Mononuclear cell (primary cell): ENCODE results near the gene PLD4. TPM values are rescaled to one million over a fixed set of nuclear protein-coding genes. Genes with fewer than 3 reads are reported as not detected.

Experiments used
- H3K27me3 ChIP-seq: 2 replicates; pipeline ENCODE4 v1.6.0; 2011; ENCODE audit warnings: low read length, control low read depth; ENCODE audit not compliant: insufficient read depth
- H3K4me1 ChIP-seq: 2 replicates; pipeline ENCODE4 v1.5.1; 2011; ENCODE audit warnings: mild to moderate bottlenecking, low read length, control low read depth; ENCODE audit not compliant: insufficient read depth
- H3K4me3 ChIP-seq: 2 replicates; pipeline ENCODE4 v1.5.1; 2011; ENCODE audit warnings: mild to moderate bottlenecking, low read length, moderate library complexity
- H3K9me3 ChIP-seq: 2 replicates; pipeline ENCODE4 v1.5.1; 2011; ENCODE audit warnings: low read depth, mild to moderate bottlenecking, control low read depth, low read length
- total RNA-seq: library from RNA; depleted of rRNA; stranded (reverse); fragments of >200 nt; gene quantifications from one replicate; pipeline ENCODE4 v1.2.3, GENCODE V29; 2012

The PLD4 gene
- total RNA-seq, 1 donor, result 15.3 TPM

DNA sequence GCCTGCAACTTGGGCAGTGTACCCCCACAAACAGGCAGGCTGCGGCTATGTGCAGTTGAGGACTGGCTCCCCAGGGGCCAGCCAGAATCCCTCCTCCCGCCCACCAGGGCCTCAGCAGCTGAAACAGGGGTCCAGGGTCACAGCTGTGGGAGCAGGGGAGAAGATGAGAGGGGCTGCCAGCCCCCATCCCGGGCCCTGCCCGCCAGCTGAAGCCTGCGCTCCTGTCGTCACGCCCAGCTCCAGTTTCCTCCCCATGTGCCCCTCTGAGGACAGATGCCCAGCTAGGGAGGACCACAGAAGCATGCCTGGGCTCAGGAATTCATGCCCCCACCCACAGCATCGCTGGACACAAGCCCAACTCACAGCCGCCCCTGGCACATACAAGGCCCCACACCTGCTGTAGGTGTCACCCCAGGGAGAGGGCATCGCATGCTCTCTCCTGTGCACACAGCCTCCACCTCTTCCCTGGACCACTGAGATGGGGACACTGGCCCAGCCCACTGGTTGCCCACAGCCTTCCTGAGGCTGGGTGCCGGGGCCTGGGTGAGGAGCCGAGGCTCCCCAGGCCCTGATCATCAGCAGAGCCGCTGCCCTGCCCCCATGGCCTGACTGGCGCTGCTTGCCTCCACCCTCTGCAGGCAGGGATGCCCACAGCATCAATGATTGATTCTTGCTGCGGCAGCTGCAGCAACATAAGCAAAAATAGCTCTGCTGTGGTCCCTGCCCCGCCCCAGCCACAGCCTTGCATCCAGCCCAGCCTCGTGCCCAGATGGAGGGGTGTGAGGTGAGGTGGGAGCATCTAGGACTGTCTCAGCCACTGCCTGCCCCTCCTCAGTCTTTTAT is 57.2 kb downstream of the PLD4 start:
- Histone ChIP-seq H3K9me3 (no peaks in the 10 kb centered on the region), H3K27me3 (peaks cover 18% of the 10 kb centered on the region), H3K4me3 (no peak overlapping the region), H3K4me1 (peaks cover 17% of the 10 kb centered on the region)

- peaks cover 10% of the 10 kb centered on the region for H3K27me3 ChIP-seq
- no peaks in the 10 kb centered on the region for H3K9me3 ChIP-seq
- H3K4me3 ChIP-seq, result no peak overlapping the region
- H3K4me1 ChIP-seq, result peaks cover 16% of the 10 kb centered on the region
Observed at GRCh38 chr14:104982548-104983230, 58.0 kb downstream of the PLD4 start.

Other genes with a start within 250 kb of the PLD4 start
- 21.6 TPM for gene INF2, start 235.3 kb upstream of the PLD4 start, total RNA-seq
- gene ADSS1, start 200.7 kb upstream of the PLD4 start, total RNA-seq, result 1.9 TPM
- gene SIVA1, start 171.7 kb upstream of the PLD4 start, total RNA-seq, result 66.9 TPM
- 86.8 TPM for gene AKT1, start 129.1 kb upstream of the PLD4 start, total RNA-seq
- 2.9 TPM for gene ZBTB42, start 123.8 kb upstream of the PLD4 start, total RNA-seq
- 1.0 TPM for gene CEP170B, start 59.6 kb upstream of the PLD4 start, total RNA-seq
- gene AHNAK2, start 53.5 kb downstream of the PLD4 start, total RNA-seq, result 0.10 TPM
- gene CLBA1, start 60.9 kb downstream of the PLD4 start, total RNA-seq, result 0.94 TPM
- 31.2 TPM for gene CDCA4, start 96.2 kb downstream of the PLD4 start, total RNA-seq
- gene GPR132, start 140.6 kb downstream of the PLD4 start, total RNA-seq, result 98.0 TPM
- gene JAG2, start 243.9 kb downstream of the PLD4 start, total RNA-seq, result 0.42 TPM